Osteoblast (primary cell): ENCODE results near the gene ILK. TPM values are rescaled to one million over a fixed set of nuclear protein-coding genes. Genes with fewer than 3 reads are reported as not detected.

Source experiments
- DNase-seq: peaks from one replicate; pipeline ENCODE4 v3.0.0; 2011; ENCODE audit warnings: low spot score, mixed read lengths; ENCODE audit not compliant: insufficient read length; ENCODE audit errors: missing footprints
- H2AFZ ChIP-seq: 2 replicates; pipeline ENCODE4 v1.6.0; 2011; ENCODE audit warnings: mild to moderate bottlenecking, low read length
- H3K27ac ChIP-seq: 2 replicates; pipeline ENCODE4 v1.5.1; 2011; ENCODE audit warnings: mild to moderate bottlenecking, low read depth, low read length, moderate library complexity
- H3K27me3 ChIP-seq: 2 replicates; pipeline ENCODE4 v1.6.0; 2012; ENCODE audit warnings: mild to moderate bottlenecking, control low read depth, inconsistent platforms, low read length, moderate library complexity; ENCODE audit not compliant: insufficient read depth
- H3K36me3 ChIP-seq: 2 replicates; pipeline ENCODE4 v1.5.1; 2011; ENCODE audit warnings: mild to moderate bottlenecking, low read length, control low read depth, moderate library complexity; ENCODE audit not compliant: insufficient read depth
- H3K4me1 ChIP-seq: 2 replicates; pipeline ENCODE4 v1.5.1; 2011; ENCODE audit warnings: mild to moderate bottlenecking, low read length, control low read depth, moderate library complexity; ENCODE audit not compliant: insufficient read depth
- H3K4me2 ChIP-seq: 2 replicates; pipeline ENCODE4 v1.6.0; 2011; ENCODE audit warnings: mild to moderate bottlenecking, low read length; ENCODE audit not compliant: insufficient read depth
- H3K4me3 ChIP-seq: fragments of 200-600 bp; sonication (generic); 3 replicates; pipeline ENCODE4 v1.5.1; 2012; ENCODE audit warnings: mild to moderate bottlenecking, low read length, inconsistent platforms; ENCODE audit not compliant: insufficient read depth
- H3K79me2 ChIP-seq: 2 replicates; pipeline ENCODE4 v1.6.0; 2012; ENCODE audit warnings: mild to moderate bottlenecking, low read length, control low read depth, inconsistent platforms; ENCODE audit not compliant: insufficient read depth
- H3K9me3 ChIP-seq: 2 replicates; pipeline ENCODE4 v1.5.1; 2011; ENCODE audit warnings: low read depth, low read length, control low read depth
- H4K20me1 ChIP-seq: 2 replicates; pipeline ENCODE4 v1.6.0; 2012; ENCODE audit warnings: mild to moderate bottlenecking, low read length, control low read depth; ENCODE audit not compliant: insufficient read depth
- total RNA-seq: library from RNA; depleted of rRNA; stranded (reverse); fragments of >200 nt; gene quantifications from 2 replicates; pipeline ENCODE4 v1.2.3, GENCODE V29; 2012
- TF ChIP-seq, protein P1 (sequence below): IDR thresholded peaks from 2 replicates; pipeline ENCODE4 v1.5.1; 2011; ENCODE audit warnings: mild to moderate bottlenecking, low read depth, low read length, moderate library complexity; ENCODE audit errors: extremely low read depth

Gene ILK
- total RNA-seq, 1 donor: 176 TPM

DNA sequence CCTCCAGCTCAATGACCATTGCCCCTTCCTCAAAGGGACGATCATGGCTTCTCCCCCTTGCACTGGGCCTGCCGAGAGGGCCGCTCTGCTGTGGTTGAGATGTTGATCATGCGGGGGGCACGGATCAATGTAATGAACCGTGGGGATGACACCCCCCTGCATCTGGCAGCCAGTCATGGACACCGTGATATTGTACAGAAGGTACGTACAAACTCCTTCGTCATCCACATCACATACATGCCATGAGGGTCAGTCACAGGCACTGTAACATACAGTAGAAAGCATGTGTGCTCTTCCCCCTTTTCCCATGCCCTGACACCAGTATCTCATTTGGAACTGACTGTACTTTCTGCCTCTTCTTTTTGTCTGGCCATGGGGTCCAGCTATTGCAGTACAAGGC is 4.4 kb downstream of the ILK start:
- no peaks in the 10 kb centered on the region for H3K9me3 ChIP-seq
- H2AFZ ChIP-seq: no peak overlapping the region
- DNase-seq: no peak
- H3K36me3 ChIP-seq: peaks cover 43% of the 10 kb centered on the region
- no peak overlapping the region for H3K4me2 ChIP-seq
- H3K27me3 ChIP-seq: no peaks in the 10 kb centered on the region
- H3K4me1 ChIP-seq: peaks cover 64% of the 10 kb centered on the region
- no peak overlapping the region for H3K4me3 ChIP-seq
- peaks cover 78% of the 10 kb centered on the region for H3K79me2 ChIP-seq
- TF ChIP-seq, protein P1, sequence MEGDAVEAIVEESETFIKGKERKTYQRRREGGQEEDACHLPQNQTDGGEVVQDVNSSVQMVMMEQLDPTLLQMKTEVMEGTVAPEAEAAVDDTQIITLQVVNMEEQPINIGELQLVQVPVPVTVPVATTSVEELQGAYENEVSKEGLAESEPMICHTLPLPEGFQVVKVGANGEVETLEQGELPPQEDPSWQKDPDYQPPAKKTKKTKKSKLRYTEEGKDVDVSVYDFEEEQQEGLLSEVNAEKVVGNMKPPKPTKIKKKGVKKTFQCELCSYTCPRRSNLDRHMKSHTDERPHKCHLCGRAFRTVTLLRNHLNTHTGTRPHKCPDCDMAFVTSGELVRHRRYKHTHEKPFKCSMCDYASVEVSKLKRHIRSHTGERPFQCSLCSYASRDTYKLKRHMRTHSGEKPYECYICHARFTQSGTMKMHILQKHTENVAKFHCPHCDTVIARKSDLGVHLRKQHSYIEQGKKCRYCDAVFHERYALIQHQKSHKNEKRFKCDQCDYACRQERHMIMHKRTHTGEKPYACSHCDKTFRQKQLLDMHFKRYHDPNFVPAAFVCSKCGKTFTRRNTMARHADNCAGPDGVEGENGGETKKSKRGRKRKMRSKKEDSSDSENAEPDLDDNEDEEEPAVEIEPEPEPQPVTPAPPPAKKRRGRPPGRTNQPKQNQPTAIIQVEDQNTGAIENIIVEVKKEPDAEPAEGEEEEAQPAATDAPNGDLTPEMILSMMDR: no peak
- peak overlapping the region; percentile 41 for H3K27ac ChIP-seq
- peaks cover 15% of the 10 kb centered on the region for H4K20me1 ChIP-seq

DNA sequence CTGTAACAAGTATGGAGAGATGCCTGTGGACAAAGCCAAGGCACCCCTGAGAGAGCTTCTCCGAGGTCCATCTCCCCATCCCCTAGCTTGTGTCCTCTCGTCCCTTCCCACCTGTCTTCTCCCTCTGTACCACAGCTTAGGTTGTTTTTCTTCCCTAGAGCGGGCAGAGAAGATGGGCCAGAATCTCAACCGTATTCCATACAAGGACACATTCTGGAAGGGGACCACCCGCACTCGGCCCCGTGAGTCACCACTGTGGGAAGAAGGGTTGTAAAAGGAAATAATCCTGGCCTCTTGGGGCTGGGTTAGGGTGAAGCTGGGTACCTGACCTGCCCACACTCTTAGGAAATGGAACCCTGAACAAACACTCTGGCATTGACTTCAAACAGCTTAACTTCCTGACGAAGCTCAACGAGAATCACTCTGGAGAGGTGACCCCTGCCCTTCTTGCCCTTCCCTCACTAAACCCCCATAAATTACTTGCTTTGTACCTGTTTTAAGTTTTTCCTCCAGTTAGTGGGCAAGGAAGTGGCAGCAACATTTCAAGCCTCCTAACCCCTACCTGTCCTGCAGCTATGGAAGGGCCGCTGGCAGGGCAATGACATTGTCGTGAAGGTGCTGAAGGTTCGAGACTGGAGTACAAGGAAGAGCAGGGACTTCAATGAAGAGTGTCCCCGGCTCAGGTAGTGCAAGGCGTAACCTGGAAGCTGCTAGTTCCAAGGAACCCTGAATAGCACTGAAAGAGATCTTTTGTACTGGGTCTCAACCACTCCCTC is 5.3 kb downstream of the ILK start:
- H3K27me3 ChIP-seq: no peaks in the 10 kb centered on the region
- TF ChIP-seq, protein P1: no peak
- peak overlapping the region; percentile 1 for H3K4me2 ChIP-seq
- DNase-seq: no peak
- H4K20me1 ChIP-seq: peaks cover 15% of the 10 kb centered on the region
- H3K27ac ChIP-seq: peak overlapping the region; percentile 24
- H3K79me2 ChIP-seq: peaks cover 70% of the 10 kb centered on the region
- no peak overlapping the region for H3K4me3 ChIP-seq
- H2AFZ ChIP-seq: no peak overlapping the region
- peaks cover 44% of the 10 kb centered on the region for H3K36me3 ChIP-seq
- H3K9me3 ChIP-seq: no peaks in the 10 kb centered on the region
- H3K4me1 ChIP-seq: peaks cover 66% of the 10 kb centered on the region

DNA sequence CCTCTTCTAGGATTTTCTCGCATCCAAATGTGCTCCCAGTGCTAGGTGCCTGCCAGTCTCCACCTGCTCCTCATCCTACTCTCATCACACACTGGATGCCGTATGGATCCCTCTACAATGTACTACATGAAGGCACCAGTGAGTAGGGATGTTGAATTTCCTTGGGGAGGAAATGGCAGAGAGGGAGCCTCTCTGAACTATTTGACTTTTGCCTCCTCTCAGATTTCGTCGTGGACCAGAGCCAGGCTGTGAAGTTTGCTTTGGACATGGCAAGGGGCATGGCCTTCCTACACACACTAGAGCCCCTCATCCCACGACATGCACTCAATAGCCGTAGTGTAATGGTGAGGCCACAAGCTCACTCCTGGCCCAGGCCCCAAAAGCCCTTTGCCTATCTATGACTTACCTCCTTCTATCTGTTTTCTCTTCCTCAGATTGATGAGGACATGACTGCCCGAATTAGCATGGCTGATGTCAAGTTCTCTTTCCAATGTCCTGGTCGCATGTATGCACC is 6.0 kb downstream of the ILK start:
- peaks cover 66% of the 10 kb centered on the region for H3K4me1 ChIP-seq
- H3K9me3 ChIP-seq: no peaks in the 10 kb centered on the region
- H3K79me2 ChIP-seq: peaks cover 64% of the 10 kb centered on the region
- peaks cover 50% of the 10 kb centered on the region for H3K36me3 ChIP-seq
- H4K20me1 ChIP-seq: peaks cover 15% of the 10 kb centered on the region
- H3K27me3 ChIP-seq: no peaks in the 10 kb centered on the region
- TF ChIP-seq, protein P1: no peak
- H2AFZ ChIP-seq: no peak overlapping the region
- no peak for DNase-seq
- no peak overlapping the region for H3K4me3 ChIP-seq
- peak overlapping the region; percentile 24 for H3K27ac ChIP-seq
- no peak overlapping the region for H3K4me2 ChIP-seq

DNA sequence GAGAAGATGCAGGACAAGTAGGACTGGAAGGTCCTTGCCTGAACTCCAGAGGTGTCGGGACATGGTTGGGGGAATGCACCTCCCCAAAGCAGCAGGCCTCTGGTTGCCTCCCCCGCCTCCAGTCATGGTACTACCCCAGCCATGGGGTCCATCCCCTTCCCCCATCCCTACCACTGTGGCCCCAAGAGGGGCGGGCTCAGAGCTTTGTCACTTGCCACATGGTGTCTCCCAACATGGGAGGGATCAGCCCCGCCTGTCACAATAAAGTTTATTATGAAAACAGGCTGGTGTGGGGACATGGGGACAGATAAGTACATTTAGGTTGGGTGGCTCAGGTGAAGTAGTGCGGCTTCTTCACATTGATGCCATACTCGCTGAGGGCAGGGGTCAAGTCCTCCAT is 7.0 kb downstream of the ILK start:
- Histone ChIP-seq H3K36me3 (peaks cover 58% of the 10 kb centered on the region), H3K4me3 (peak overlapping the region; percentile 78), H3K79me2 (peaks cover 55% of the 10 kb centered on the region), H3K4me1 (peaks cover 57% of the 10 kb centered on the region), H3K27me3 (no peaks in the 10 kb centered on the region), H3K4me2 (peak overlapping the region; percentile 82), H2AFZ (no peak overlapping the region), H3K9me3 (no peaks in the 10 kb centered on the region), H3K27ac (peak overlapping the region; percentile 65), H4K20me1 (peaks cover 12% of the 10 kb centered on the region)
- DNase-seq: no peak
- TF ChIP-seq, protein P1: no peak
